Ascending aorta (tissue), 2 donors: ENCODE measurements around the gene LBHD1. TPM values are rescaled to one million over a fixed set of nuclear protein-coding genes. Genes with fewer than 3 reads are reported as not detected.
"Not testable (repeated sequence)": the region's sequence is repeated elsewhere in the genome, so short reads cannot be mapped to it uniquely, and the experiment has no call there.

Experiments used
- DNase-seq, 2 donors: peaks; one replicate each; pipeline ENCODE4 v3.0.0-alpha.2; 2019; ENCODE audit warnings: low spot score in 2 of 2
- H3K27ac ChIP-seq, 2 donors: fragments of 200-600 bp; sonication (generic); one replicate each; pipeline ENCODE4 v1.5.1; 2016 to 2017; ENCODE audit warnings: mild to moderate bottlenecking in 1 of 2
- H3K27me3 ChIP-seq: fragments of 200-600 bp; sonication (generic); one replicate; pipeline ENCODE4 v1.5.1; 2017
- H3K36me3 ChIP-seq, 2 donors: fragments of 200-600 bp; sonication (generic); one replicate each; pipeline ENCODE4 v1.5.1; 2016
- H3K4me1 ChIP-seq, 2 donors: fragments of 200-600 bp; sonication (generic); one replicate each; pipeline ENCODE4 v1.5.1; 2016 to 2017; ENCODE audit warnings: mild to moderate bottlenecking in 1 of 2
- H3K4me3 ChIP-seq, 2 donors: fragments of 200-600 bp; sonication (generic); one replicate each; pipeline ENCODE4 v1.5.1; 2016 to 2017; ENCODE audit warnings: mild to moderate bottlenecking in 1 of 2
- H3K9me3 ChIP-seq, 2 donors: fragments of 200-600 bp; sonication (generic); one replicate each; pipeline ENCODE4 v1.5.1; 2016
- CTCF ChIP-seq, 3 experiments: fragments of 200-600 bp in 2 of 3; fragments of 450-650 bp in 1 of 3; sonication (generic) in 2 of 3; IDR thresholded peaks; one replicate each; pipeline ENCODE4 v1.5.1; 2016 to 2019; ENCODE audit warnings: antibody characterized with exemption in 3 of 3, mild to moderate bottlenecking in 1 of 3, moderate library complexity in 1 of 3
- intact Hi-C: fragments of 100-400 bp; cut with DNase I; formaldehyde crosslinking; loops from one replicate; pipeline ENCODE4 v1.15.1; 2023
- total RNA-seq: library from RNA; depleted of rRNA; stranded (reverse); fragments of >200 nt; gene quantifications from one replicate; pipeline ENCODE4 v1.1.0, GENCODE V29; 2016

Gene LBHD1
- total RNA-seq, 1 donor from 2014 or later, result not detected

GRCh38 chr11:62622476-62623089, 49.5 kb downstream of the LBHD1 start:
- Histone ChIP-seq H3K27ac (peak overlapping the region; percentile 67 to 92), H3K4me1 (peaks cover 4 to 10% of the 10 kb centered on the region in 2 donors), H3K4me3 (peak overlapping the region; percentile 69 to 93), H3K36me3 (peaks cover 24 to 32% of the 10 kb centered on the region in 2 donors), H3K9me3 (no peaks in the 10 kb centered on the region), H3K27me3 (no peaks in the 10 kb centered on the region)
- intact Hi-C loops, result loop anchor here (1.0 to 2.0 kb wide), 2 partner anchors 24 to 30 kb away; partner anchors contain the start of gene GANAB
- no peak for DNase-seq
- TF ChIP-seq CTCF (IDR thresholded peaks at IDR 0.05), result no peak

- peaks cover 4 to 10% of the 10 kb centered on the region in 2 donors for H3K4me1 ChIP-seq
- intact Hi-C loops, result loop anchor here (1.0 to 2.0 kb wide), 5 partner anchors 9 to 105 kb away; partner anchors contain the start of genes GANAB, HNRNPUL2 and ROM1
- H3K27me3 ChIP-seq, result no peaks in the 10 kb centered on the region
- peak within 1 kb of the TSS; percentile 69 to 93 for H3K4me3 ChIP-seq
- H3K27ac ChIP-seq, result peak within 1 kb of the TSS; percentile 67 to 92
- peak; percentile 92 to 99 for DNase-seq
- no peaks in the 10 kb centered on the region for H3K9me3 ChIP-seq
- peaks cover 19 to 31% of the 10 kb centered on the region in 2 donors for H3K36me3 ChIP-seq
- TF ChIP-seq CTCF (IDR thresholded peaks at IDR 0.05), result peak in 1 of 3 experiments; percentile 1
These were observed 50.2 kb downstream of the LBHD1 start, which contains the start of gene B3GAT3 for GRCh38 chr11:62621567-62622470. Gene B3GAT3, minus strand, starts transcription at chr11:62621986. Its CDS starts 39 bp downstream, at chr11:62621947.

DNA sequence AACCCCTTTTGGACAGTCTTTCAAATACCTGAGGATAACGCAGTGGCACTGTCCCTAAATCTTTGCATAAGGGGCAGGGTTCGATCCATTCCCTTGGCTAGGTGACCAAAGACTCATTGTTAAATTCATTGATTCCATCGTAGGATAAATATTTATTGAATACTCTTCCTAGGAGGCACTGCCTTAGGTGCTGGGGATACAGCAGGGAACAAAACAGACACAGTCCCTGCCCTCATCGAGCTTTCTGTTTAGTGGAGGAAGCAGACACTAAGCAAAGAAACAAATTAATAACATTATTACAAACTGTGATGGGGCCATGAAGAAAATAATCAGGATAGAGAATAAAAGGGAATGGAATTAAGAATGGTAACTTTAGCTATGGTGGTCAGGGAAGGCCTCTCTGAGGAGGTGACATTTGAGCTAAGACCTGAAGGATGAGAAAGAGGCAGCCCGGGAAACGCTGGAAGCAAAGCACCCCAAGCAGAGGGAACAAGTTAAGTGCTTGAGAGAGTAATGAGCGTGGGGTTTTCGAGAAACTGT, 51.0 kb downstream of the LBHD1 start:
- Histone ChIP-seq H3K27ac (peak overlapping the region; percentile 67 to 92), H3K9me3 (no peaks in the 10 kb centered on the region), H3K4me3 (peak overlapping the region; percentile 69 to 93), H3K27me3 (no peaks in the 10 kb centered on the region), H3K36me3 (peaks cover 19 to 31% of the 10 kb centered on the region in 2 donors), H3K4me1 (peaks cover 4 to 10% of the 10 kb centered on the region in 2 donors)
- no peak for DNase-seq
- intact Hi-C loops, result loop anchor here (1.0 to 2.0 kb wide), 3 partner anchors 8 to 106 kb away; partner anchors contain the start of genes HNRNPUL2 and ROM1
- no peak for TF ChIP-seq CTCF (IDR thresholded peaks at IDR 0.05)

- H3K27me3 ChIP-seq, H3K9me3 ChIP-seq, intact Hi-C loops, H3K4me3 ChIP-seq, DNase-seq, H3K27ac ChIP-seq: not testable (repeated sequence)
- peaks cover 4 to 15% of the 10 kb centered on the region in 2 donors for H3K4me1 ChIP-seq
- peaks cover 14 to 25% of the 10 kb centered on the region in 2 donors for H3K36me3 ChIP-seq
These were observed 55.1 kb downstream of the LBHD1 start for GRCh38 chr11:62616957-62617356.

DNA sequence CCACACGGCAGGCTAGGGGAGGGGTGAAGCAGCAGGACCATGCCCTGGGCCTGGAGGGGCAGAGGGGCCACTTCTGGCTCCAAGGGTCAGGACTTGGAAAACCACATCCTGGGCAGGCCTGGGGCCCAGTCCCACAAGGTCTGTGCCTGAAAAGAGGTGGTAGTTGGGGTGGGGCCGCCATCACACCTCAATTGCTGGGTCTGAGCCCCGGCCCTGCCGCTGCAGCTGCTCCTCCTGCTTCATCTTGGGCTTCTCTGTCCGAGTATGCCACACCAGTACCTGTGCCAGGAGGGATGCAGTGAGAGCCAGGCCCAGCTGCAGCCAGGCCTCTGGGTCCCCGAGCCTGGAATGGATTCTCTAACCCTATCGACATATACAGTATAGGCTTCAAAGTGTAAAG, 56.5 kb downstream of the LBHD1 start:
- H3K9me3 ChIP-seq, result no peaks in the 10 kb centered on the region
- H3K4me3 ChIP-seq, result no peak overlapping the region
- no peak for TF ChIP-seq CTCF (IDR thresholded peaks at IDR 0.05)
- DNase-seq, result no peak
- H3K27me3 ChIP-seq, result no peaks in the 10 kb centered on the region
- no peak overlapping the region for H3K27ac ChIP-seq
- intact Hi-C loops, result no loop called here
- H3K4me1 ChIP-seq, result peaks cover 9 to 22% of the 10 kb centered on the region in 2 donors
- H3K36me3 ChIP-seq, result peaks cover 18 to 28% of the 10 kb centered on the region in 2 donors
